Stomach (tissue), 4 donors: ENCODE measurements around the gene ADCY5.

Experiments used
- EP300 ChIP-seq: sonication (generic); formaldehyde crosslinking; IDR thresholded peaks from one replicate; pipeline ENCODE4 v1.6.1; 2017; ENCODE audit warnings: antibody characterized with exemption
- POLR2A ChIP-seq, 4 donors: fragments of 450-650 bp; IDR thresholded peaks; one replicate each; pipeline ENCODE4 v1.6.1; 2016; ENCODE audit warnings: antibody characterized with exemption in 4 of 4, control low read depth in 2 of 4, mild to moderate bottlenecking in 1 of 4, moderate library complexity in 1 of 4
- POLR2AphosphoS5 ChIP-seq, 3 donors: sonication (generic); formaldehyde crosslinking; IDR thresholded peaks; one replicate each; pipeline ENCODE4 v1.6.1; 2016; ENCODE audit warnings: antibody characterized with exemption in 3 of 3
- TF ChIP-seq, protein P1 (sequence below), 7 experiments: fragments of 450-650 bp in 4 of 7; fragments of 200-600 bp in 3 of 7; sonication (generic) in 3 of 7; IDR thresholded peaks; one replicate each; pipeline ENCODE4 v1.5.1; 2016 to 2019; ENCODE audit warnings: antibody characterized with exemption in 7 of 7, control low read depth in 2 of 7, mild to moderate bottlenecking in 1 of 7

DNA sequence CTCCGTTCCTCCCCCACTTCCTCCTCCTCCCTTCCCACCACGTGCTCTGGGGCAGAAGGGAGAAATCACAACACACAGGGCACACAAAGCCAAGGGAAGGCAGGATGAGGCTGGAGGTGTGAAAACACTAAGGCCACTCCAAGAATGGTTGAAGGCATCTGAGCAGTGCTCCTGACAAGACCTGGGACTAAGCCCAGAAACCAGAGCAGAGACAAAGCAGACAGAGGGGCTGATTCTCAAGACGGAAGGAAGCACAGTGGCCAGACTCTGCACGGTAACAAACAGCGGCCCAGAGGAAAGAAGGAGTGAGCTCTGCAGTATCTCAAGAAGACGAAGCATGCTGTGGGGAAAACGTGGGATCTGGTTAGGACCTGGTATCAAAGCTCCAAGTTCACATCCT is 78.1 kb downstream of the ADCY5 start:
- TF ChIP-seq, protein P1, sequence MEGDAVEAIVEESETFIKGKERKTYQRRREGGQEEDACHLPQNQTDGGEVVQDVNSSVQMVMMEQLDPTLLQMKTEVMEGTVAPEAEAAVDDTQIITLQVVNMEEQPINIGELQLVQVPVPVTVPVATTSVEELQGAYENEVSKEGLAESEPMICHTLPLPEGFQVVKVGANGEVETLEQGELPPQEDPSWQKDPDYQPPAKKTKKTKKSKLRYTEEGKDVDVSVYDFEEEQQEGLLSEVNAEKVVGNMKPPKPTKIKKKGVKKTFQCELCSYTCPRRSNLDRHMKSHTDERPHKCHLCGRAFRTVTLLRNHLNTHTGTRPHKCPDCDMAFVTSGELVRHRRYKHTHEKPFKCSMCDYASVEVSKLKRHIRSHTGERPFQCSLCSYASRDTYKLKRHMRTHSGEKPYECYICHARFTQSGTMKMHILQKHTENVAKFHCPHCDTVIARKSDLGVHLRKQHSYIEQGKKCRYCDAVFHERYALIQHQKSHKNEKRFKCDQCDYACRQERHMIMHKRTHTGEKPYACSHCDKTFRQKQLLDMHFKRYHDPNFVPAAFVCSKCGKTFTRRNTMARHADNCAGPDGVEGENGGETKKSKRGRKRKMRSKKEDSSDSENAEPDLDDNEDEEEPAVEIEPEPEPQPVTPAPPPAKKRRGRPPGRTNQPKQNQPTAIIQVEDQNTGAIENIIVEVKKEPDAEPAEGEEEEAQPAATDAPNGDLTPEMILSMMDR (IDR thresholded peaks at IDR 0.05): no peak
- TF ChIP-seq POLR2A (IDR thresholded peaks at IDR 0.05): no peak
- peak; percentile 23 to 39 (median 27) for TF ChIP-seq POLR2AphosphoS5 (IDR thresholded peaks at IDR 0.05)
- no peak for TF ChIP-seq EP300
